ENCODE measurements around the gene PTPA.

GRCh38 chr9:129139233-129139992 is 28.2 kb downstream of the PTPA start:
- TF ChIP-seq MAX (IDR thresholded peaks at IDR 0.05; ENCODE audit: low read depth, low read length) (peak; percentile 87), CTCF (IDR thresholded peaks at IDR 0.05; ENCODE audit: low read depth, low read length) (peak; percentile 70), POLR2A (IDR thresholded peaks at IDR 0.05; ENCODE audit: extremely low read depth, insufficient read length) (no peak)
